K562 (cell line): Measurements from ENCODE around the gene ANKS1B.

Experiments
- CTCF ChIP-seq, 3 experiments: IDR thresholded peaks in 2 of 3; conservative IDR thresholded peaks in 1 of 3; 2 replicates each; pipeline ENCODE4 v1.5.1; 2011 to 2012; ENCODE audit warnings: low read length in 3 of 3, mild to moderate bottlenecking in 3 of 3, control low read depth in 2 of 3, improper control_type of control experiment in 1 of 3, inconsistent platforms in 1 of 3, low read depth in 1 of 3, mixed read lengths in 1 of 3, moderate library complexity in 1 of 3; ENCODE audit not compliant: insufficient read depth in 2 of 3
- E2F4 ChIP-seq: sonication (generic); formaldehyde crosslinking; IDR thresholded peaks from 2 replicates; pipeline ENCODE4 v1.8.0; 2022; ENCODE audit warnings: mild to moderate bottlenecking, low read depth, missing genetic modification reagents
- E2F6 ChIP-seq, 2 experiments: IDR thresholded peaks; 2 replicates each; pipeline ENCODE4 v1.6.1; 2011; ENCODE audit warnings: borderline replicate concordance in 1 of 2, control low read depth in 1 of 2, low read depth in 1 of 2, low read length in 1 of 2, mild to moderate bottlenecking in 1 of 2, mixed read lengths in 1 of 2, moderate library complexity in 1 of 2; ENCODE audit not compliant: insufficient read depth in 1 of 2, insufficient read length in 1 of 2, poor library complexity in 1 of 2, severe bottlenecking in 1 of 2; ENCODE audit errors: extremely low read depth in 1 of 2
- GTF3C2 ChIP-seq: IDR thresholded peaks from 3 replicates; pipeline ENCODE4 v1.6.1; 2011; ENCODE audit warnings: borderline replicate concordance, mild to moderate bottlenecking, moderate library complexity; ENCODE audit not compliant: insufficient read length; ENCODE audit errors: extremely low read depth
- MAFF ChIP-seq: IDR thresholded peaks from 2 replicates; pipeline ENCODE4 v1.6.1; 2012; ENCODE audit warnings: low read length, improper control_type of control experiment
- REST ChIP-seq, 2 experiments: fragments of 450-650 bp; formaldehyde crosslinking in 1 of 2; IDR thresholded peaks; 2 replicates each; pipeline versions ENCODE4 v1.4.0 to v1.6.1; 2014 to 2020; ENCODE audit warnings: mild to moderate bottlenecking in 2 of 2, borderline replicate concordance in 1 of 2, low read depth in 1 of 2
- SMAD1 ChIP-seq: fragments of 150-350 bp; IDR thresholded peaks from 2 replicates; pipeline ENCODE4 v1.6.1; 2014; ENCODE audit warnings: low read length, low read depth; ENCODE audit not compliant: partially characterized antibody
- SNRNP70 ChIP-seq: fragments of 200-400 bp; formaldehyde crosslinking; optimal IDR thresholded peaks from 2 replicates; pipeline ENCODE3; 2017; ENCODE audit warnings: low read depth, low read length

GRCh38 chr12:99119449-99119848, 865.3 kb downstream of the ANKS1B start:
- TF ChIP-seq GTF3C2: no peak
- no peak for TF ChIP-seq SNRNP70
- TF ChIP-seq E2F4 (CRISPR knock-in tag): no peak
- TF ChIP-seq SMAD1: no peak
- no peak for TF ChIP-seq REST (IDR thresholded peaks at IDR 0.05; ENCODE audit: borderline replicate concordance)
- no peak for TF ChIP-seq REST (CRISPR knock-in tag; IDR thresholded peaks at IDR 0.05; ENCODE audit: low read depth)
- no peak for TF ChIP-seq CTCF (IDR thresholded peaks at IDR 0.05 in 2 of 3, conservative IDR thresholded peaks at IDR 0.05 in 1 of 3; ENCODE audit: insufficient read depth in 2 of 3, low read depth in 1 of 3, low read length in 3 of 3)
- TF ChIP-seq E2F6 (IDR thresholded peaks at IDR 0.05; ENCODE audit: borderline replicate concordance in 1 of 2, extremely low read depth in 1 of 2, insufficient read depth in 1 of 2, insufficient read length in 1 of 2, low read depth in 1 of 2, low read length in 1 of 2, poor library complexity in 1 of 2, severe bottlenecking in 1 of 2): no peak
- no peak for TF ChIP-seq MAFF
